HL-60/S4 (cell line): ENCODE results near the gene COL4A3.

Experiments
- in situ Hi-C: fragments of 300-500 bp; cut with MboI; formaldehyde crosslinking; loops from 2 replicates; pipeline ENCODE4 v1.14.3; 2022; ENCODE audit warnings: low sequenced_read_pairs

The COL4A3 gene

GRCh38 chr2:227280895-227281294 is 116.5 kb downstream of the COL4A3 start:
- in situ Hi-C loops: no loop called here

GRCh38 chr2:227285741-227286236 is 121.4 kb downstream of the COL4A3 start:
- in situ Hi-C loops: no loop called here

- in situ Hi-C loops: no loop called here
Observed at GRCh38 chr2:227287771-227288170, 123.3 kb downstream of the COL4A3 start.

DNA sequence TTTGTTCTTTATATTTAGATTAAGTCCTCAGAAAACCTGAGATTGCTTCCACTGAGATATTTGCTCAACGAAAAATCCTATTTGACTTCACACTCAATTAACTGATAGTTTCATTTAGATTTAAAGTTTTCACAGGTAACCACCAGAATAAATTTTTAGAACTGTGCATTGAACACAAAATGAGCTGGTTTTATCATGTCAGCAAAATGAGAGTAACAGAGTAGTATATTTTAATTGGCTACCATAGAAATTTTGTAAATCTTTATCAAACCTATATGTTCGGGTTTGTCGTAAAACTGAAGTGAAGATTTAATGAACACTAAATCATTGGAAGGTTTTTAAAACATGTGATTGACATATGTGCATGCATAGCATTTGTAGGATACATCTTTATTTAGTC is 127.9 kb downstream of the COL4A3 start:
- in situ Hi-C loops: no loop called here

- in situ Hi-C loops: no loop called here
Observed at GRCh38 chr2:227293531-227293930, 129.1 kb downstream of the COL4A3 start.

GRCh38 chr2:227295806-227296205 is 131.4 kb downstream of the COL4A3 start:
- in situ Hi-C loops: no loop called here

DNA sequence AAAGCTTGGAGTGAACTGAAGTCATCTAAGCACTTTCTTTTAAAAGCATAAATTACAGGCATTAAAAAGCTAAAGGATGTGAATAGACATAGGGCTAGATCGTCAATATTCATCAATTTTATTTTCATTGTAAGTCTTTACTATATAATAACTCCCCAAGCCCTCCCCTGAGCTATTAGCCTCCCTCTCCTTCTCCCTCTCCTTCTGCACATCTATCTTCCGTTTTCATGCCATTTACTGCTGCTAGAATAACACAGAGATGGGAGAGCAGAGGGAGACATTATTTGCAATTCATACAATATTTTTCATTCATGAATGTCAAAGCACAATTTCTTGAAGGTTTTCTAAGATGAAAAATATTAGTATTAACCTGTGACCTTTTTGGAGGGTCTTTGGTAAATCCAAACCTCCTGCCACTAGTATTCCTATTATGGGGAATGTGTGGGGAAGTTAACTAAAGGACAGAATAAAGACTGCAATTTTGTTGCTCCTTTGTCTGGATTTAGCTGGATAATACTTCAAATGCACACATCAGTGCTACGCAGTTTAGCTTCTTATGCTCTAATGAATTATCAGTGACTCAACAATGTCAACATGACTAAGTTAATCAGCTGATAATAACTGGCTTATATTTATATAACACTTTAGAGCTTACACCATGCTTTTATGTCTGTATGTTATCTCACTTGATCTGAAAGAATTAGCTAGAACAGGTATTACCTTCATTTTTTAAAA is 132.4 kb downstream of the COL4A3 start:
- in situ Hi-C loops: no loop called here

DNA sequence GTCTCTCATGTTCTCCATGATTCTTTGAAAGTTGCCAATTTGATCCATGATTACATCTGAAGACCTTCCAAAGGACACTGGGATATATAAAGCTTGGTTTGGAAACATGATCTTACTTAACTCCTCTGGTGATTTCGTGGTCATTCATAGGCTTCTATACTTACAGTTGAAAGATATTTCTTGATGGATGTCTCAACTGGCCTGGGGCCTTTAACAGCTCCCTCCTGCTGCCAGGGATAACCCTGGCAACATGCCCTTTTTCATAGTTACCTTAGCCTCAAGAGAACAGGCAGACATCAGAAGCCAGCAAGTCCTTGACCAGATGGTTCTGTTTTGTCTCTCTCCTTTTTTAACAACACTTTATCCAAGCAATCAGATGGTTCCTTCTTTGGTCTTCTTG is 137.1 kb downstream of the COL4A3 start:
- in situ Hi-C loops: no loop called here

DNA sequence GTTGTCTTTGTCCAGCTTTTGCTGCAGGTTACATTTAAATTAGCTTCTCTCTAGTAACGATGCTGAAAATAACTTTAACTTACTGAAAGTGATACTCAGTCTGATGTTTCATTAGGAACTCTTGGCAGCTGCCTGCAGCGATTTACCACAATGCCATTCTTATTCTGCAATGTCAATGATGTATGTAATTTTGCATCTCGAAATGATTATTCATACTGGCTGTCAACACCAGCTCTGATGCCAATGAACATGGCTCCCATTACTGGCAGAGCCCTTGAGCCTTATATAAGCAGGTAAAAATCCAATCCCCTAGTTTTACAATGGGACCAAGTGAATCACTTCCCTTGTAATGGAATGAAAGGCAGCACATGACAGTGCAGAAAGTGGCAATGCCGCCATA is 144.4 kb downstream of the COL4A3 start:
- in situ Hi-C loops: no loop called here

GRCh38 chr2:227310756-227311110 is 146.3 kb downstream of the COL4A3 start:
- in situ Hi-C loops: no loop called here

DNA sequence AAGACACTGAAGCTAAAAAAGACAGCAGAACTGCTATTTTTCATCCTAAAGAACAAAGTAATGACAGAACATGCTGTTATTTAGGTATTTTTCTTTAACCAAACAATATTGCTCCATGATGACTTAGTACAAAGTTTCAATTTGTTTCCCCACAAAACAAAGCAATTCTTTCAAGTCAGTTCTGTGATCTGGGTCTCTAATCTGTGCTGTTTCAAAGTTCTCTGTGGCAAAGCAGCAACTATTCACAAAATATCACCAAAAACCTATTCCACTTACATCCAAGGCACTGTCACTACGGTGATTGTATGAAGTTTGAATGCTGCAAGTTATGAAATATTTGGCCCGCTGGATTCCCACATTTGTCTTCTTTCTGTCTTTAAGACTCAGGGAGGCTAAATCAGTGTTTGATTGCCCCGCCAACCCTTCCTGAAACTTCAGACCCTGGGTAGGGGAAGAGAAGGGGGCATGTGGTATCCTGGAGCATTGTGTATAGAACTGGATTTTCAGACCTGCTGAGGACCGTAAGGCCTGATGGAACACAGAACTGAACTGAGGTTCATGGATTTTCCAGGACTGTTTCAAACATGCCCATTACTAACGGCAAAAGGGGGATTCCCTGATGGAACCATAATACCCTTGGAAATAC is 147.6 kb downstream of the COL4A3 start:
- in situ Hi-C loops: no loop called here

- in situ Hi-C loops: no loop called here
Observed at GRCh38 chr2:227312579-227312978, 148.2 kb downstream of the COL4A3 start.

DNA sequence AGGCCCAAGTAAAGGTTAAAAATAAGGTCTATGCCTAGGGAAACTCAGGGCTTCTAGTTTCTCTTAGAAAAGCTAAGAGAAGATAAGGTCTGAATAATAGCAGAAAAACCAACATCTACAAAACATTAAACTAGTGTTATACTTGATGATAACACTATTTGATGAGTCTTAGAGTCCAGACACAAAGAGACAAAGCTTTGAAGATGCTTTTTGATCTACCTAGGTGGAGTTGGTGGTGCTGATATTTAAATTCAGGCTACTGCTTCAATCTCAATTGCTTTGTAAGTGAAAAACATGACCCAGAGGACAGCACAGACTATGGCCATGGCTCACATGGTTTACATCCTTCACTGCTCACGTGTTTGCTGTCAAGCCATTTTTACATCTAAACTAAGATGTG is 148.9 kb downstream of the COL4A3 start:
- in situ Hi-C loops: no loop called here

DNA sequence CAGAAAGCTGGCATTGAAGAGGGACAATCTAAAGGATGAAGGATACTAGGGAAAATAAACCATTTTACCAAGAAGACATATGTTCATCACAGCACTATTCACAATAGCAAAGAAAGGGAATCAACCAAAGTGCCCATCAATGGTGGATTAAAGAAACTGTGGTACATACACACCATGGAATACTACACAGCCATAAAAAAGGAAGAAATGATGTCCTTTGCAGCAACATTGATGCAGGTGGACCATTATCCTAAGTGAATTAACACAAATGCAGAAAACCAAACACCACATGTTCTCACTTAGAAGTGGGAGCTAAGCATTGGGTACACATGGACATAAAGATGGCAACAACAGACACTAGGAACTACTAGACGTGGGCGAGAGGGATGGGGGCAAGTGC is 153.4 kb downstream of the COL4A3 start:
- in situ Hi-C loops: no loop called here

DNA sequence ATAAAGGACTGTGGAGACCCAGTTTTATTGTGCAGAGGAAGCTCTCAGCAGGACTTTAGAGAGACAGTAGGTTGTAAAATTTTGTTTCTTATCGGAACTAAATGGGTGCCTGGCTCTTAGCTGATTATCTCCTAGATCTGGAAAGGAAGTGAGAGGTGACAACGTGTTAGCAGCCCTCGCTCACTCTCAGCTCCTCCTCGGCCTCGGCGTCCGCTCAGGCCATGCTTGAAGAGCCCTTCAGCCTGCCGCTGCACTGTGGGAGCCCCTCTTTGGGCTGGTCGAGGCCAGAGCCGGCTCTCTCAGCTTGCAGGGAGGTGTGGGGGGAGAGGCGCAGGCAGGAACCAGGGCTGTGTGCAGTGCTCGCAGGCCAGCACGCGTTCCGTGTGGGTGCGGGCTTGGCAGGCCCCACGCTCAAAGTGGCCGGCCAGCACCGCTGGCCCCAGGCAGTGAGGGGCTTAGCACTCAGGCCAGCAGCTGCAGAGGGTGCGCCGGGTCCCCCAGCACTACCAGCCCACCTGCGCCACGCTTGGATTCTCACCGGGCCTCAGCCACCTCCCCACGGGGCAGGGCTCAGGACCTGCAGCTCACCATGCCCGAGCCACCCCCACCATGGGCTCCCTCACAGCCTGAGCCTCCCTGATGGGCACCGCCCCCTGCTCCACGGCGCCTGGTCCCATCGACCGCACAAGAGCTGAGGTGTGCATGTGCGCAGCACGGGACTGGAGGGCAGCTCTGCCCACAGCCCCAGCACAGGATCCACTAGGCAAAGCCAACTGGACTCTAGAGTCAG is 156.1 kb downstream of the COL4A3 start:
- in situ Hi-C loops: no loop called here

DNA sequence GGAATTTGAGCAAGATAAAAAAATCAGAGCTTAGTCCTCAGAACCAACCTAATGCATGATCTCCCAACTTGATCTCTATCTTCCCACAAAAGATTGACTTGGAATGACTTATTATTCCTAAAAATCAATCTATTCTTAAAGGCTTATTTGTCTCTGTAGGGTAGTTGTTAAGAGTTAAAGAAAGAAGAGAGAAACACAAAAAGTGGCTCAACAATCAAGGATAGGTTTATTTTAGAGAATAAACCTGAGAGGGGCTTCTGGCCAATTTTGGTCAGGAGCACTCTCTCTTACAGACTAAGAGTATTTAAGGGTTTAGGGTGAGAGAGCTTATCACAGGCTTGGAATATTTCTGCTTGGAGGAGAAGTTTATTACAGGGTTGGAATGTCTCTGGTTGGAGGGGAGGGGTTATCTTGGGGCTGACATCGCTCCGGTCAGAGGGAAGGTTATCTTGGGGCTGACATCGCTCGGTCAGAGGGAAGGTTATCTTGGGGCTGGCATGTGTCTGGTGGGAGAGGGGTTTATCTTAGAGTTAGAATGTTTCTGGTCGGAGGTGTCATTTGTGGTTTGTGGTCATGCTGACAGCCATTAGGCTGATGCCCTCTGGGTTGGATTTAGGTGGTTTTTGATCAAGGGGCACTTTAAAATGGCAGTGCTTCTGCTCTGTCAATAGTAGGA is 158.2 kb downstream of the COL4A3 start:
- in situ Hi-C loops: no loop called here

GRCh38 chr2:227323818-227324217 is 159.4 kb downstream of the COL4A3 start:
- in situ Hi-C loops: no loop called here

GRCh38 chr2:227324642-227324994 is 160.2 kb downstream of the COL4A3 start:
- in situ Hi-C loops: no loop called here

- in situ Hi-C loops: no loop called here
Observed at GRCh38 chr2:227324995-227325838, 160.8 kb downstream of the COL4A3 start, which contains the start of gene MFF. MFF (plus strand) TSS chr2:227325251; CDS start chr2:227330666, 5,415 bp downstream.

- in situ Hi-C loops: no loop called here
Observed at GRCh38 chr2:227325839-227326195, 161.4 kb downstream of the COL4A3 start.
